HG02943 (cell line): ENCODE results near the gene ZNF397.
"Not testable (repeated sequence)": the region's sequence is repeated elsewhere in the genome, so short reads cannot be mapped to it uniquely, and the experiment has no call there.

Experiments
- ATAC-seq: cut with Tn5 transposase; IDR thresholded peaks from one replicate; pipeline ENCODE4 v1.9.1; 2021; ENCODE audit warnings: mild to moderate bottlenecking, low read depth, moderate library complexity; ENCODE audit not compliant: unreplicated experiment

Gene ZNF397

DNA sequence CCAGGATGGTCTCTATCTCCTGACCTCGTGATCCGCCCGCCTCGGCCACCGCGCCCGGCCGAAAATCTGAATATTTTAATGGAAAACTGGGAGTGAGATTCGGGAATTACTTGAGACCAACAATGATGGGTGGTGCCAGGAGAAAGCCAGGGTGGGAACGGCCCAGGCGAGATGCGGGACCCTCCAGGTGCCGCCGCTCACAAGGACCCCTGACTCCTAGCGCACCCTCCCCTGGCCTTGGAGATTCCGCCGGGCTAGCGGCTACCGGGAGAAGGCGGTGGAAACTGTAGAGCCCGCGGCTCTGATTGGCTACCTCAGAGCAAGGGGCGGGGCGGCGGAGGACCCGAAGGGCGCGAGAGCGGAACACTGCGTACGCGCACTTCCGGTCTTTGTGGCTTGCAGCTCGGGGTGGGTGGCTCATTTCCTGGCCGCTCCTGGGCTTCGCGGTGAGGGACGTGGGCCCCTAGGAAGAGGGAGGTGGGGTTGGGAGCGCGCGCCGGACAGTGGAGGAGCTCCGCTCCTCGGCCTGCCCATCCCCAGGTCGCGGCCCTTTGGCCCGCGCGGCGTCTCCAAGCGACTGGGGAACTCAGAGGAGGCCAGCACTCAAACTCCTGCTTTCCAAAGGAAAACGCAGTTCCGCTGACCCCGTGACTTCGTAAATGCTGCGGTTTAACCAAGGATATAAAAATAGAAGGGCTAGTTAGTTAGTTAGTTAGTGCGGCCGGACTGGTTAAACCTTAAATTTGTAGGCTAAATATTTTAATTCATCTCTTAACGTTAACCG lies at the start of gene ZNF397:
ZNF397 (plus strand) TSS at position 371 of the 784 bp plus-strand sequence. CDS start 1,437 bp downstream, outside the sequence.
- peak; percentile 99 for ATAC-seq

DNA sequence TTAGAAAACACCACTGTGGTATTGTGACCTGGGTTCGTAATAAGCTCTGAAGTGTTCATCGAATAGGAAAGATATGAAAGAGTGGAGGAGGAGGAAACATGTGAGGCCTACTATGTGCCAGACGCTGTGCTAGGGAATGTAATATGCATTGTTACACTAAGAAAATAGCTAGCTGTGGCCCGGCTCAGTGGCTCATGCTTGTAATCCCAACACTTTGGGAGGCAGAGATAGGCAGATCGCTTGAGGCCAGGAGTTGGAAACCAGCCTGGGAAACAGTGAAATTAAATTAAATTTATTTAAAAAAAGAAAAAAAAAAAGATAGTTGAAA lies 49.2 kb upstream of the ZNF397 start:
- ATAC-seq = no peak

DNA sequence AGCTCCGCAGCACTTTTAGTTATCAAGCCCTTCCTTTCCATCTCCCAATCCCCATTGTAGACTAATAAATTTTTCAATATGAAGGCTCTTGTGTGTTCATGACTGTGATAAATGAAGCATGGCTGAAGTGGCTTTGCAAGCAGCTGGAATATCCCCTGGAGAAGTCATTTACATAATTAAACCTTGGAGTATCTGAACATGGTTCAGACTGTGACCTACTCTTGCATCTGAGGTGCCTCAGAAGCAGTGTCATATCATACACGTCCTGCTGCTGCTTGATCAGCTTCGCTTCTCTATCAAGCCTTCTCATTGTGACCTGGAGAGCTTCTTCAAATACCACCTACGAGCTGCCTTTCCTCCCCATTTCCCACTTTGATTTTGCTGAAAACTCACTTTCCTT lies 48.4 kb upstream of the ZNF397 start:
- no peak for ATAC-seq

DNA sequence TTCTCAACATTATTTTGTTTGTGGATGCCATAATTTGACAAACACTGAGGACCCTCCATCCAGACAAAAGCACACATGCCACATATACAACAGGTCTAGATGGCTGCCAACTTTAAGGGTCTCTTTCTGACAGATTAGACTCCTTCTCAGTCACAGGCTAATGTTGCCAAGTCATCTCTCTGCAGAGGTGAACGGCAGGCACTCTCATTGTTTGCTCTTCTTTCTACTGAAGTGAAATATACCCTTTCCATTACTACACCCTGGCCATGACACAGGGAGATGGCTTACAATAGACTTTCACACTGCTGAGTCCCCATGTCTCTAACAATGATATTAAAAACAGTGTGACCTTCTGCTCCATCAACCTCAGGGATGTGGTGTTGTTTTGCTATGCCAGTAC lies 47.5 kb upstream of the ZNF397 start:
- ATAC-seq = no peak

DNA sequence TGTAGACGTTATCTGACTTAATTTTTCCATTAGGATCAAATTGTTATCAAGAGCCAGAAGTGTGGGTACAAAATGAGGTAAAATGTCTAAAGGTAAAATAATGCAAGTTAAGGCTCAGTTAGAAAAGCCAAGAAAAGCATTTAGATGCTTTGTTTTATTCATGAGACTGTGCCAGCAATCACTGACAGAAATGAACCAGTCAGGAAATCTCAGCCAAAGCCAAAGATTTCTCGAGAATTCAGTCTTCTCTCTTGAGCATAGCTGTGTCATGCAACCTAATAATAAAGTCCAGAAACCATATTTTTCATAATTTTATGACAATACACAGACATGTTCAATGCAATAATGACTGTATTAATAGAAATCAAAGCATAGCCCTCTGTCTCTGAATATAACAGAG lies 43.5 kb upstream of the ZNF397 start:
- ATAC-seq = no peak

DNA sequence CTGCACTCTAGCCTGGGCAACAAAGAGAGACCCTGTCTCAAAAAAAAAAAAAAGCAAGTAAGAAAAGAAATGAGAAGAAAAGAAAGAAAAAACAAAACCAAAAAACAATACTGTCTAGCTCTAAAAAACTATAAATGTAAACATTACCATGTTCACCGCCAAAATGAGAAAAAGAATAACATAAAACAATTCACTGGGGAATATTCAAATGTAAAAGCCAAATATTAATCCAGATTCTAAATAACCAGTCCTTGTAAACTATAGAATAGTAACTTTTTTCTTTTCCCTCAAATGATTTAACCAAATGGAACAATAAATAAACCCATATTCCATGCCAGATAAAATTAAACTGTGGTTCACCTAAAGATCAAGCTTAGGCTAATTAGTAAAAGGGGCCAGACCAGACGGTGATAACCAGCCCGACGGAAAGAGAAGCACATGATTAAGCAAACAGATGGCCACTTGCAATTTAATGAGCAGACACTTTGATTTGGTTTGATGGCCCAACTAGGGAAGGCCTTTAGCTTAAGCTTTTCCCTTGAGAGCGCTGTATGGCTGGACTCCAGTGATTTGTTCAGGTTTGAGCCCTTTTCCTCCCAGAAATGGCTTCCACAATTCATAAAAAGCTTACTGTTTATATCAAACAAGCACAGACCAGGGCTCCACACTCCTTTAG lies 39.4 kb upstream of the ZNF397 start:
- no peak for ATAC-seq

DNA sequence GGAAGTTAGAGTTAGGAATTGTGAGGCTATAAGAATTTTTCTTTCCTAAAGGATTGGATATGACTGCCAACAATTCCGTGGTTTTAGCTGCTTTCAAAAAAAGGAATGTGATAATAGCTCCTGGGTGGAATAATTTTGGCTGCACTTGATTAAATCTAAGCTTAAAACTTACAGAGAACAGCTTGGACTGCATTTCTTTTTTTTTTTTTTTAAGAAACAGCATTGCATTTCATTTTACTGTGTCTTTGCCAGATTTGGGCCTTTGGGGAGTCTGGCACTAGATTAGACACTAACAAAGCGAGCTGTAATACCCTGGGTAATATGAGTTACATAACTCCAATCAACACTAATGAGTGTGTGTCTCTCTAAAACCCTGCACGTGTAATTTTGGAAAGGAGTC lies 37.8 kb upstream of the ZNF397 start:
- no peak for ATAC-seq

DNA sequence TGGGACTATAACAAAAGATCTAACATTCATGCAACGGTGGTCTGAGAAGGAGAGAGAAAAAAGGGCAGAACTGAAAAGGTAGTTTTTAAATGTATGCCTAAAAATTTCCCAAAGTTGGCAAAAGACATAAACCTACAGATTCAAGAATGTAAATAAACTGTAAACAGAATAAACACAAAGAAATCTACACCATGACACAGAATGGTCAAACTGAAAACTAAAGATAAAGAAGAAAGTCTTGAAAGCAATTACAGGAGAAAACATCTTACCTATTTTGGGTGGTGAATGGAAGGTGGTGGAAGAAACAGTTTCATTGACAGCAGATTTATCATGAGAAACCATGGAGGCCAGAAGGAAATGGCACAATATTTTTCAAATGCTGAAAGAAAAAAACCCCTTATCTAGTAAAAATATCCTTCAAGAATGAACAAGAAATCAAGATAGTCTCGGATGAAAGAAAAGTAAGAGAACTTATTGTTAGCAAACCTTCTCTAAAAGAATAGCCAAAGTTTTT lies 35.6 kb upstream of the ZNF397 start:
- no peak for ATAC-seq

DNA sequence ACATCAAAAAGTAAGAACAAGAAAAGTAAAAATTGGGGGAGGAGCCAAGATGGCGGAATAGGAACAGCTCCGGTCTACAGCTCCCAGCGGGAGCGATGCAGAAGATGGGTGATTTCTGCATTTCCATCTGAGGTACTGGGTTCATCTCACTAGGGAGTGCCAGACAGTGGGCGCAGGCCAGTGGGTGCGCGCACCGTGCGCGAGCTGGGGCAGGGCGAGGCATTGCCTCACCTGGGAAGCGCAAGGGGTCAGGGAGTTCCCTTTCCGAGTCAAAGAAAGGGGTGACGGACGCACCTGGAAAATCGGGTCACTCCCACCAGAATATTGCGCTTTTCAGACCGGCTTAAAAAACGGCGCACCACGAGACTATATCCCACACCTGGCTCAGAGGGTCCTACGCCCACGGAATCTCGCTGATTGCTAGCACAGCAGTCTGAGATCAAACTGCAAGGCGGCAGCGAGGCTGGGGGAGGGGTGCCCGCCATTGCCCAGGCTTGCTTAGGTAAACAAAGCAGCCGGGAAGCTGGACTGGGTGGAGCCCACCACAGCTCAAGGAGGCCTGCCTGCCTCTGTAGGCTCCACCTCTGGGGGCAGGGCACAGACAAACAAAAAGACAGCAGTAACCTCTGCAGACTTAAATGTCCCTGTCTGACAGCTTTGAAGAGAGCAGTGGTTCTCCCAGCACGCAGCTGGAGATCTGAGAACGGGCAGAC lies 34.9 kb upstream of the ZNF397 start:
- ATAC-seq = not testable (repeated sequence)

DNA sequence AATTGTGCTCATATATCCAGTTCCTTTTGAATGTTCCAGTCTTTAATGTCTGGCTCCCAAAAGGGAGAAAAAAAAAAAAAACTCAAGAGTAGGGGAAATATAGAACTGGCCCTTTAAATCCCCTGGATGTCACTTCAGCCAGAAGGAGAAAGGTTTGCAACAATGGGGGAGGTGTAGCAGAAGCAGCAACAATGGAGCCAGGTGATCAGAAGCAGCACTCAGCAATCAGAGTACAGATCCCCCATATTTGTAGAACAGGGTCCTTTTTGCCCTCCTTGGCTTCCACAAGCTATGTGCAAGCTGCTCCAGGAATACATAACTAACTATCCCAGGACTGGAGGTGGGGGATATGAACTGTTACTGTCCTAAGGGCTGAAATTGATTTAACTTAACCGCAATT lies 25.8 kb upstream of the ZNF397 start:
- no peak for ATAC-seq

DNA sequence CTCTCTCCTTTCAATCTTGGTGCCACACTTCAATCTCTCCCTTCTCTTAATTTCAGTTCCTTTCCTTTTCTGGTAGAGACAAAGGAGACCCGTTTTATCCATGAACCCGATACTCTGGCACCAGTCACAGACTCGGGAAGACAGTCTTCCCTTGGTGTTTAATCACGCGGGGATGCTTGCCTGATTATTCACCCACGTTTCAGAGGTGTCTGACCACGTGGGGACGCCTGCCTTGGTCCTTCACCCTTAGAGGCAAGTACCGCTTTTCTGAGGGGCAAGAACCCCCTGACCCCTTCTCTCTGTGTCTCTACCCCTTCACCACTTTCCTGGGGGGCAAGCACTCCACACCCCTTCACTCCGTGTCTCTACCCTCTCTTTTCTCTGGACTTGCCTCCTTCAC lies 24.2 kb upstream of the ZNF397 start:
- ATAC-seq = not testable (repeated sequence)

DNA sequence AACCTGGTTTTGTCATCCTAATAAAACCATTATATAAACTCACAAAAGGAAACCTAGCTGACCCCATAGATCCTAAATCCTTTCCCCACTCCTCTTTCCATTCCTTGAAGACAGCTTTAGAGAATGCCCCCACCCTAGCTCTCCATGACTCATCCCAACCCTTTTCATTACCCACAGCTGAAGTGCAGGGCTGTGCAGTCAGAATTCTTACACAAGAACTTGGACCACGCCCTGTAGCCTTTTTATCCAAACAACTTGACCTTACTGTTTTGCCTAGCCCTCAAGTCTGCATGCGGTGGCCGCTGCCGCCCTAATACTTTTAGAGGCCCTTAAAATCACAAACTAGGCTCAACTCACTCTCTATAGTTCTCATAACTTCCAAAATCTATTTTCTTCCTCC lies 21.5 kb upstream of the ZNF397 start:
- ATAC-seq = not testable (repeated sequence)

DNA sequence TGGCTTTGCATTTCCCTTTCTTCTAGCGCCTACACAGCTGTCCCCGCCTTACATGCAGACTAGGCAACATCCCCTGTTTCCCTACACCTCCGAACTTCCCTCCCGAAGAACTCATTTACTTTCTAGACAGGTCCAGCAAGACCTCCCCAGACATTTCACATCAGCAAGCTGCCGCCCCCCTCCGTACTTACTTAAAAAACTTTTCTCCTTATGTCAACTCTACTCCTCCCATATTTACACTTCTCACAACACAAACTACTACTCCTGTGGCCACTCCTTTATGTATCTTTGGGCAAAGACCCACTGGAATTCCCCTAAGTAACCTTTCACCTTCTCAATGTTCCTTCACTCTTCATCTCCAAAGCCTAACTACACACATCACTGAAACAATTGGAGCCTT lies 20.4 kb upstream of the ZNF397 start:
- ATAC-seq = no peak

DNA sequence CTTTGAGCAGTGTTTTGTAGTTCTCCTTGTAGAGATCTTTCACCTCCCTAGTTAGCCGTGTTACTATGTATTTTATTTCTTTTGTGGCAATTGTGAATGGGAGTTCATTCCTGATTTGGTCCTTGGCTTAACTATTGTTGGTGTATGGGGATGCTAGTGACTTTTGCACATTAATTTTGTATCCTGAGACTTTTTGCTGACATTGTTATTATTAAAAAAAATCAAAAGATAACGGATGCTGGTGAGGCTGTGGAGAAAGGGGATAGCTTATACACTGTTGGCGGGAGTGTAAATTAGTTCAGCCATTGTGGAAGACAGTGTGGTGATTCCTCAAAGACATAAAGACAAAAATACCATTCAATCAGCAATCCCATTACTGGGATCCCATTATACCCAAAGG lies 17.0 kb upstream of the ZNF397 start:
- no peak for ATAC-seq

DNA sequence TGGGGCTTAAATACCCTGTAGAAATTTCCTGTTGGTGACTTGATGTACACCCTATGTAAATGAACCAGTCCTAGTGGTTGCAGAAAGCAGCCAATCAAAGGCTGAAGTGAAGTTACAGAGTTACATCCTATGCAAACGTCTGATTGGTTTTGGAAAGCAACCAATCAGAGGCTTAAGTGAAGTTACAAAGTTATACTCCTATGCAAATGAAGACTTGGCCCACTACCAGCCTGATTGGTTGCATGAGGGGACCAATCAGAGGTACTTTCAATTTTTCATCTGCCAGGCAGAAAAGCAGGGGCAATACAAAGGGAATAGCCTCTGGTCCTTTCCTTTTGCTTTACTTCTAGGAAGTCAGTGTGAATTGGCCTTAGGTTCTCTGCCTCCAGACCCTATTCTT lies 13.6 kb upstream of the ZNF397 start:
- no peak for ATAC-seq

DNA sequence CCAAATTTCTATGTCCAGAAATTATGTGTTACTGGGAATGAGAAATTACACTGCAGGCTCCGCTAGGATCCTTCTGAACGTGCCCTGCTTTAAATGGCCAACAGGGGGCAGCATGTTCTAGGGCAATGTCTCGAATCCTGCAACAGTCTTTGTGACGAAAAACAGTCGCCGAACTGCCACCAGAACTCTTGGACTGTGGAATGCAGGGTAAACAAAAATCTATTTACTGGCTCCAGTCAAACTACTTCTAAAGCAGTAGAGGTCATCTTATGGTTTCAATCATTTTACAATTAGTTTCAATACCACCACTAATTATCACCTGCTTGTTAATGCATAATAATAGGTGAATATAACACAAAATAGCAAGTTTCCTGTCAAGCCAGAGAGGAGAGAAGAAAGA lies 9.8 kb upstream of the ZNF397 start:
- ATAC-seq = no peak

DNA sequence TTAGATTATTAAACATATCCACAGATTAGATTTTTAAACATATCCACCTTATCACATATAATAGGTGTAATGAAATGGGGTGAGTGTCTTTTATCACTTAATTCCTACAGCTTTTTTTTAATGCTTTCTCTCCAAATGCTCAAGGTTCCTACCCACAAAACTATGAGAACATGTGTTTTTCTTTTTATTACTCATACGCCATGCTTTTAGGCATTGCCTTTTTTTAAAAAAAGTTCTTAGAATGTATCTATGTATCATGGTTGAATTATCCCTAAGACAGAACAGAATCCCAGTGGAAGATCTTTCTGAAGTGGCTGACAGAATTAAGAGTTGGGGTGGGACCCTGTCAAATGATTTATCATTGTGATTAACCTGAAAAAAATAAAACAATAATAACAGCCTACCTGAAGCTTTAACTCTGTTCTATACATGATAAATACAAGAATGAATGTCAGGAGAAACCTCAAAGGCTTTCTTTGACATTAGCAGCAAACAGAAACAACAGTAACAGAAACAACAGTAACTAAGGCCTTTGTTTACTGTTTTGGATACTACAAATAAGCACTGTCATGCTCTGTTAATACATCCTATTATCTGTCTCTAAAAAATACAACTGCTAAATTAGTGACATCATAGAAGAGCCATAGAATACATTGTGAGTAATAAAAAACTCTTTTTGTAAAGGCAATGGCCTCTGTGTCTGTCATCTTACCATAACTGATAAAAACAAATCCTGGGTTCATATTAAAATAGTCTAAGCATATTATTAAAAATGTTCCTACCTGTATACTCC lies 4.1 kb upstream of the ZNF397 start:
- no peak for ATAC-seq

DNA sequence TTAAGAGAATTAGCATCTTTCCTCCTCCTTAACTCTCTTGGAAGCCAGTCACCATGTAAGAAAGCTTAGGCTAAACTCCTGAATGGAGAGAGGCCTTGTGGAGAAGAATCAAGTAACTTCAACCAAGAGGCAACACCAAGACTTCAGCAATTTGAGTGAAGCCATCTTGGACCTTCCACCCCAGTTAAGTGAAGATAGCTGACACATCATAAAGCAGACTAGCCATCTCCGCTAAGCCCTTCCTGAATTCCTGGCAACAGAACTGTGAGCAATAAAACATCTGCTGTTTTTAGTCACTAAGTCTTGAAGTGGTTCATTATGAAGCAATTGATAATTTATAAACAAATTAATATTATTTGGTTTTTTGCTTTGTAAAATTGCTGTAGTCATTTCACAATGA lies 1.5 kb upstream of the ZNF397 start:
- no peak for ATAC-seq

DNA sequence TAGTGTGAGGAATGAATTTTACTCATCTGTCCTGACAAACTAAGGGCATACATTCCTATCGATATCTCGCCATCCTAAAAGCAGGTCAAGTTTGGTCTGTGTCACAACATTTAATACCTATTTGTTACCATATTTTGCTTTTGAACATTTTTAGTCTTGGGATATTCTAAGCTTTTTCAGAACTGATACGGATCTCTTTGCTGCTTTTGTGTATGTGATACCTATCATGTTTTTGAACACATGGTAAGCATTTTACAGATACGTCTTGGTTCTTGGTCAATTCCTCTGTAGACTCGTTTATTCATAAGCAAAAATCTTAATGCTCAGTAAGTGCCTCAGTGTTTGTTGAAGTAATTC lies 592 bp downstream of the ZNF397 start:
- no peak for ATAC-seq

DNA sequence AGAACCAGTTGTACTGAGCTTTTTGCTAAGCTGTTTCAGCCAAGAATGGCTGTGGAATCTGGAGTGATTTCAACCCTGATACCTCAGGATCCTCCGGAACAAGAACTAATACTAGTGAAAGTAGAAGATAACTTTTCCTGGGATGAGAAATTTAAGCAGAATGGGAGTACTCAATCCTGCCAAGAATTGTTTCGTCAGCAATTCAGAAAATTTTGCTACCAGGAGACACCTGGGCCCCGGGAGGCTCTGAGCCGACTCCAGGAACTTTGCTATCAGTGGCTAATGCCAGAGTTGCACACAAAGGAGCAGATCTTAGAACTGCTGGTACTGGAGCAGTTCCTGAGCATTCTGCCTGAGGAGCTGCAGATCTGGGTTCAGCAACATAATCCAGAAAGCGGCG lies 1.6 kb downstream of the ZNF397 start:
- no peak for ATAC-seq

DNA sequence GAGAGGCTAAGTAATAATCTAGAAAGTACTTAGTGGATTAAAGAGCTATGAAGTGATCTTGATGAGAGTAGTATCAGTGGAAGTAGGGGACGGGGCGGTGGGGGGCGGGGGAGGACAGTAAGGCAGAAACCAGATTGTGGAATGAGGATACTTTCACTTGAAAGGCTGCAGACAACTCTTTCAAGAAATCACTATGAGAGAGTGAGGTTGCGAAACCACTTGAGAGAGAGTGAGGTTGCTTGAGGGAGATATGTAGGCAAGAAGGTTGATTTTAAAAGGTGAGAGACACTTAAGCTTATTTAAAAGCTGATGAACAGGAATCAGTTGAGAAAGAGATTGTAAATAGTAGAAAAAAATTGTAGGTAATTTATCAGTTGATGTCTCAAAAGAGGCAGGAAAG lies 3.8 kb downstream of the ZNF397 start:
- no peak for ATAC-seq
